HG02885 (cell line): Measurements from ENCODE around the gene CMSS1.
A peak's percentile ranks its signal among the peaks of the same experiment; 100 is the strongest.

Experiments used
- ATAC-seq: cut with Tn5 transposase; IDR thresholded peaks from one replicate; pipeline ENCODE4 v1.9.1; 2021; ENCODE audit warnings: mild to moderate bottlenecking; ENCODE audit not compliant: unreplicated experiment, poor library complexity

The CMSS1 gene

DNA sequence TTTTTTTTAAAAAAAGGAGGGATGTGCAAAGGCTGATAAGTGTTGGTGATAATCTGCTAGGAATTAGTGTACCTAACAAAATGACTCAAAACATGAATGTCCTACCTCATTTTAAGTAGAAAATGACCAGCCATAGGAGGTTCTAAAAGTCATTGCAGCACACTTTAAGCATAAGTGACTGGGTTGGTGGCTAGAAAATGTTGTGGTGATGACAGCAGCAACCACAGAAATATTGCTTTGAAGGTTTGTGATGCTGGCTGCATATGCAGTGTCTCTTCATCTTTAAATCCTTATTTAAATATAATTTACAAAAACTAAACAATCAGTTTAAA lies 55.2 kb downstream of the CMSS1 start:
- ATAC-seq, result peak; percentile 68

DNA sequence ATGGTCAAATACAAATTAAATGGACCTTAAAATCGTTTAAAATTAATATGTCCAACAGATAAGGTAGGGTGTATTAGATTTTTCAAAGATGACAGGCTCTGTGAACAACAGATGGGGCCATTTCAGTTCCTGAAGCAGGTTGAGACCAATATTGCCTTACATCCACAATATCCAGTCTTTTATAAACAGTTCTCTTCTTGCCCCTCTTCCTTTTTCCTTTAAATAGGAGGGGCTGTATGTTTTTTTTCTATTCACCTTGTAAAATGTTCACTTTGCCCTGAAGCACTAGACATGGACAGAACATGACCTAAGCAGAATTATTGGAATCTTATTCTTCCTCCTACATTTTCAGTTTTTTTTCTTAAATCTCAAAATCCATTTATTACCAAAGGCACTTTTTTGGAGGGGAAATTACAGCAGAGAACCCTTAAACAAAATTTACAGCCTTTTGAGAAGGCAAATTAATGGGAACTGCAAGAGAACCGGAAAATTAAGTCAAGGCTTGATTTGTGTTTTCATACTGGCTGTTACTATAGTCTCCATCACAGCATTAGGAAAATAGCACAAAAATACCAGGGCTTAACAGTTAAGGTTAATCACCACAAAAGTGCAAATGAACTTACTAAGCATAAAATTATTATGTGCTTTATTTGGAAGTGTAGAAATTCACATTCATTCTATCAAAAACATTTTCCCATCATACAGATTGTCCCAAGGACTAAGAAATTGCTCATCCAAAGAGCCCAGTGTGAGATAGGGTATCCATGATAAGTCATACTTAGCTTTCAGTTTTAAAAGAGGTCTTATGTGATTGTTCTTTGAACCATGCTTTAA lies 55.8 kb downstream of the CMSS1 start:
- no peak for ATAC-seq

DNA sequence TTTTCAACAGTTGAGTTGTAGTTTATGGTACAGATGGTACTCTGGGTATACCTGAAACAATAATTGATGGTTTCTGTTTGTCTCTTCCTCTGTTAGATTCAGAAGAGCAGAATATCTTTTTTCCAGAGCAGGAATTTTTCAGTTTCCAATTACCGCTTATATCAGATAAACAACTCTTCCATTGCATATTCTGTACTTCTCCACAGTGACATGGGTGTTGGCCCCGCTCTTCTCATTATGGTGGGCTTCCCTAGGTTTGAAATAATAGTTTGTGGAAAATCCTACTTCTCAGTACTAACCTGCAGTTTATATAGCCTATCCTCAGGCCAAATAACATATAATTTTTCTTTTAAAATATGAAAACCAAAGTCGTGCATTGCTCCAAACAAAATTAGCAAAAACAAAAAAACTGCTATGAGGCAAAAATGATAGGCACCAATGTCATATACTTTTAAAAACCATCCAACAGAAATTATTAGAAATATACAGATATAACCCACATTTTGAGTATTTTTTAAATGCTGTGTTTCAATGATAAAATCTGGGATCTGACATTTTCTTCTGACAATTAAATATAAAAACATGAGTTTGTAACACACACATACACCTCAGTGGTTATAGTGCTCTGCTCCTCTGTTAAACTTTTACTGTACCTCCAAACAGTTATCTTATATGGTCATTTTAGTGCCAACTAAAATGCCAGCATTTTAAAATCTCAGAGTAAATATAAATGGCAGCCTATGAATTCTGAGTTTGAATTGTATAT lies 56.8 kb downstream of the CMSS1 start:
- no peak for ATAC-seq

DNA sequence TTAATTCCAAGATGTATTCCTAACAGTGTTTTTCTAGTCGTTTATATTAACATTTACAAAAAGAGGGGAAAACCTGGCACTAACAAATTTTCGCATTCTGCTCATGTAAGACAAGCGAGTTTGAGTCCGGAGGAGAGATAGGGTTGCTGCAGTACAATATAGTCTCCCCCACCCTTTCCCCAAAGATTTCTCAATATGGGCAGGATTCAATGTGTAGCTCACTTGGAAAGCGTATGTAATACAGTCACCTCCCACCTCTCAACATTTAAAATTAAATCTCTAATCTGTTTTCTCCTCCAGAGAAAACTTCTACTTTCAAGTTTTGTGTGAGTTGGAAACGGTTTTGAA lies 57.9 kb downstream of the CMSS1 start:
- ATAC-seq, result no peak

DNA sequence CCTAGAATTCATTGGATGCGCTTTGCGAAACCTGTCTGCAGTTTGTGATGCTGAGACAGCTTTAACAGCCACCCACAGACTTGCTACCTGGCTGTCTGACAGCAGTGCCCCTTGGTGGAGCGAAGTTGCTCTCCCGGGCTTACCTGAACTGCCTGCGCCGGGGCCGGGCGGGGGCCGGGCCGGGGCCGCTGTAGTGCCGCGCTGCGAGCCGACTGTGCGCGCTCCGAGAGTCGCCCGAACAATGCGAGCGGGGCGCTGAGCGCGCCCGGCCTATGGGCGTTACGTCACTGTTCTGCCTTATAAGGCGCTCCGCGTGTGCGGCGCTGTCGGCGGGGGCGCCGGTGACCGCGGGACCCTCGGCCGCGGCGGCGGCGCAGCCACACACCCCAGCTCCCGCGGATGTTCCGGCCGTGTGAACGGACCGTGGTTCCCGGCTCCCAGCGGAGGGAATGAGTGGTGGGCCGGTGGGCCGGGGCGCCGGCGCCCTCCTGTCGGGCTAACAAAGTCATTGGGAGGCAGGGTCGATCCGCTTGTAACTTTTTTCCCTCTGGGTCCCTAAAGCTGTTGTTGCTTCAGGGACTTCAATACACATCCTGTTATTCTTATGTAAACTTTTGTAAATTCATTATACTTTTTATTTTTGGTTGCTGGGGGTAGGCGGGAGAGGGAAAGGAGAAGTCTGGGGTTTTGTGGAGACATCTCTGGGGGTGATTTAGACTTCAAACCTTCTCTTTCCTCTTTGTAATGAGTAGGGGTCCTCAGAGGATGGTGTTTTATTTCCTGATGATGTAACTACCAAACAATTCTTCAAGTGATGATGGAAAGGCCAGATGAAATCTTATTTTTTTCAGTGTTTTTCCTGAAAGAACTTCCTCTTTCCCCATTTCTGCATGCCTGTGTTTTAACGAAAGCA lies 58.5 kb downstream of the CMSS1 start:
- peak; percentile 83 for ATAC-seq

DNA sequence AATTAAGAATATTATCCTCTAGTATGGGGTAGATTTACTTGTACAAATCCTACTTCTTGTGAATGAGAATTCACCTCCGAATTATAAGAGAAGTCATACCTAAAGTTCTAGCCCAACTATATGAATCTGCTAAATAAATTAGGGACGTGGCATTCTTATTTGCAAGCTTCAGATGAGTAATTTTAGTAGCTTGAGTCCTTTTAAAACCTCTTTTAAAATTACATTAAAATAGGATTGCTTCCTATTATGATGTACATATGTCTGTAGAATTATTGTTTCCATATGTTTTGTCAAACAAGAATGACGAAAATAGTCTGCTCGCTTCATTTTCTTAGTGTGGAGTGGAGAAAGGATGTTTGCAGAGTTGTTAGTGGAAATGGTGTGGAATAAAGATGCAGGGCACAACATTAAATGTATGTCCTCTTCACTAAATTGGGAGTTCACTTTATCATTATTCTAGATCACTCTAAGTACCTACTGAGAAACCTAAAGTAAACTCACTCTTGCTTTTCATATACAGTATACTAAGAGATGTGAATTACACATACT lies 59.4 kb downstream of the CMSS1 start:
- no peak for ATAC-seq

DNA sequence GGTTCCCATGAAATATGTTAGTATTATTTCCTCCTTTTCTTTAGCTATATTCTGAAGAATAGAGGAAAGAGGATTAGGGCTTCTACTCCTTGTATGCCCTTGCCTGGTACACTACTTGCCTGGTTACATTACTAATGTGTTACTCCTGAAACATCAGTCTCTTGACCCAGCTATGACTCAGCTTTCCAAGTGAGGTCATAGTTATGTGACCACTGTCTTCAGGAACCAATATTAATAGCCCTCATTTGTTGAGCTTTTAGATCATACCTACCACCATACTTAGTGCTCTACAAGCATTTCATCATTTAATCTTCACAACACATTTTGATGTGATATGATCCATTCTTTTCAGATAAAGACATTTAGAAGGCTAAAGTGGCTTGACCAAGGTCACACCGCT lies 60.3 kb downstream of the CMSS1 start:
- ATAC-seq, result peak; percentile 61

DNA sequence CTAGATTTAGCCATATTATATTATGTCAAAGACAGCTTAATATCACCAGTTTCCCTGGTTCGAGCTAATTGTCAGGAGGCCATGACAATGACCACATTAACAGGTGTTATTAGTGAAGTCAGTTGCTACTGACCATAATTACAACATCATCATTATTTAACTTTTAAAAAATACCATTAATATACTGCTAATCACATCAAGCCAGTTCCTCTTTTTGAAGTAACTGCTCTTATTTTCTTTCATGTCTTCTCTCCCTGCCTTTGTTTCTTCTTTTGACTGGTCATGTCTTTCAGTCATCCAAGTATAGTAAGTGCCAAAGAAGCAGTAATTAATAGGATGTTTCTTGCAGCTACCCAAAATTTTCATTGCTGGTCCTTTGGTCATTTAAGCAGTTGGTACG lies 61.6 kb downstream of the CMSS1 start:
- ATAC-seq, result no peak

DNA sequence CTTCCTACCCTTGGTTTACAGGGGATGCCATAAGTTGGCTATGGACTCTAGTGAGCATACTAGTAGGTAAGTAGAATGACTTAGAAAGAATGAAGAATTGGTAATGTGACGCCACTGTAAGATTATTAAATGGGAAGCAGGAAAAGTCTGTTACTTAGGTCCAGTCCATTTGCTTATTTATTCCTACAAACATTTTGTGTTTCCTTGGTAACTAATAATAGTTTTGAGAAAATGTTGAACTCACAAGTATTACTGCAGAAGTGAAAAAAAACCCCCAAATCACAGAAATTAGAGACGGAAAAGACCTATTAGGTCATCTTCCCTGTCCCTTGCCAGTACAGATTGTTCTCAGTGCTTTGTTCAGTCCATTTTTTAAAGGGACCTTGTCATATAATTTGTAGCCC lies 63.5 kb downstream of the CMSS1 start:
- no peak for ATAC-seq

DNA sequence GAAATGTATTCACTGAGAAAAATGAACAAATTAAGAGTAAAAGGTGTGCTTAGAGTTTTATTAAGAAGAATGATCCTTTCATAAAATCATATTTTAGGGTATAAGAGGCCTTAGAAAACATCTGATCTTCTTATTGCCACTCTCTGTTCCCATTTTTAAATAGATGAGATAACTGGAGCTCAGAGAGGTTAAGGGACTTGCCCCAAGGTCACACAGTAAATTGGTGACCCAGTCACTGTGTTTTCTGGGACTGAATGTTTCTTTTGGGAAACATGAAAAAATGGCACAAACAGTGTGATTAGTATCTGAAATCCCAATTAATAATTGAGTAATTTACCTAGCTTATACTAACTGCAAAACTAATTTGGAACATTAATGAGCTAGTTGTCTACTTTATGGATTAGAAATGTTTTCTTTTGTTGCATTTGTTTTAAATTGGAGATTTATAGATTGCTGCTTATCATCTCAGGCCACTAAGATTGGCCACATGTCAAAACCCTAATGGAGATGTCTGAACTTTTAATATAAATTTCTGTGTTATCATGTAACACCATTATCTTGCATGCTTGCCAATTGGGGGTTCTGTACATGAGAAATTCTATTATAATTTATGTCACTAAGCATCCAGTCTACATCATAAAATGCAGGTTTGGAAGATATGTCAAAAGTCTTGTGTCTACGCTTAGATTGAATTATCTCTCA lies 64.9 kb downstream of the CMSS1 start:
- ATAC-seq, result no peak

DNA sequence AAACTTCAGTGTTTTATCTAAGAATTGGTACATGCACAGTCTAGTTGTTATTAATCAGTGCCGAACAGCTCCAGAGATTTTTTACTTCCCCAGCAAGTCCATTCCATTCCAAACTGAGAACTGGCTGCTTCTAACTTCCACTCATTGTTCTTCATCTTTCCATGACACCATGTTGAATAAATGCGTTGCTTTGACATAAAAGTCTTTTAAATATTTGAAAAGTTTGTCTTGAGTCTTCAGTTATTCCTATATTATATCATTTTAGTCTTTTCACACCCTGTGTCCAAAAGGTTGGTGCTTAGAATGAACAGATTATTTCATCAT lies 65.4 kb downstream of the CMSS1 start:
- no peak for ATAC-seq

DNA sequence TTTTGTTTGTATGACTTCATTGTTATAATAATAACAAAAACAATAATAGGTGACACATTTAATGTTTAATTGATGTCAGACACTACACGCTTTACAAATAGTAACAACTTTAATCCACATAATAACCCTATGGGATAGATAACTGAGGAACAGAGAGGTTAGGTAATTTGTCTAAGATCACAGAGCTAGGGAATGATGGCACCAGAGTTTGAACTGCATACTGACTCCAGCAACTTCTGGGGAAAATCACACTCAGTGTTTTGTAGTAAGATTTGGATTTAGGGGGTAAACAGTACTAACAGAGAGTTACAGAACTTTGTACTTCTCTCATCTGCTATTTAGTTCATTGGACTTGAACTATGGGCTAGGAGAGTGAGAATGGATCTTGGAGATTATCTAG lies 66.0 kb downstream of the CMSS1 start:
- ATAC-seq, result no peak

DNA sequence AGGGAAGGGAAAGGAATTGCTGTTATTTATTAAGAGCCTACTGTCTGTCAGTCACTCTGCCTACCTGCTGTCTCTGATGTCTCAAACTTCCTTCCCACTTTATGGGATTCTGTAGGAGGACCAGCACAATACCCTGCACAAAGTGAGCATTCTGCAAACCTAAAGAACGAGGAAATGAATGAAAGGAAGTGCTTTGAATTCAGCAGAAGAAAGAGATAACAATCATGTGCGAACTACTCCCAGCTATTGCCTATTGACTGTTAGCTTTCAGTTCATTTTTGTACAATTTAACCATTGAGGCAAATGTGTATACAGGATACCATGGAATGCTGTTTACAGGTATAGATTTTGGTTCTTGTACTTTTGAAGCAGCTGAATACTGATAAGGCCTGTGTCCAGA lies 66.8 kb downstream of the CMSS1 start:
- no peak for ATAC-seq

DNA sequence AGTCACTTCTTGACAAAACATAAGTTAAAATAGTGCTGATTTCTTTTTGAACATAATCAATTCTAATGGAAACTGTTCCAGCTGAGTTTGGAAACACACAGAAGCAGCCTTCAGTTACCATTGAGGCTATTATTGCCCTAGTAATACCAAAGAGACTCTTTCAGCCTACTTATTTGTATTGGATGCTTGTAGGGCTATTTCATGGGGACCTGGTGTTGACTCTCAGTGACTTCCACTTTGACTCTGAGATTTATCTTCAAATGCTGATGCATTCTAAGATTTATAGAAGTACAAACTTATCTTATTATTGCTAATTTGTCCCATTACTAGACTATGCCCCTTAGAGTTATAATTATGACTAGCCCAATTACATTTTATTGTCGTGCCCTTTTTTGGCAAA lies 67.4 kb downstream of the CMSS1 start:
- ATAC-seq, result no peak

DNA sequence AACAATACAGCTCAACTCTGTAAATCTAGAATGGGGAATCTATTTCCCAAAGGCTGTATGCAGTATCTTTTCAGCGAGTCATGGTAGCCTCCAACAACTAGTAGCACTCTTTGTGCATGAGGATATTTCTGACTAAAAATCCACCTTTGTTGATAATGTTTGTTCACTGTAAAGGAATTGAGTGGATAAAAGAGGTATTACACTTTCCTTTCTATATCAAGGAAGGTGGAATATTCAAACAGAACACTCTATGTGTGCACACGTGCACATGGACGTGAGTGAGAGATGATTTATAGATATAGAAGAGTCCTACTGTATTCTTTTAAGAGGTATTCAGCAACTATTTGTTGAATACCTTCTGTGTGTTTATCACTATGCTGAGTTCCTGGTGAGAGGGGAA lies 68.2 kb downstream of the CMSS1 start:
- no peak for ATAC-seq

DNA sequence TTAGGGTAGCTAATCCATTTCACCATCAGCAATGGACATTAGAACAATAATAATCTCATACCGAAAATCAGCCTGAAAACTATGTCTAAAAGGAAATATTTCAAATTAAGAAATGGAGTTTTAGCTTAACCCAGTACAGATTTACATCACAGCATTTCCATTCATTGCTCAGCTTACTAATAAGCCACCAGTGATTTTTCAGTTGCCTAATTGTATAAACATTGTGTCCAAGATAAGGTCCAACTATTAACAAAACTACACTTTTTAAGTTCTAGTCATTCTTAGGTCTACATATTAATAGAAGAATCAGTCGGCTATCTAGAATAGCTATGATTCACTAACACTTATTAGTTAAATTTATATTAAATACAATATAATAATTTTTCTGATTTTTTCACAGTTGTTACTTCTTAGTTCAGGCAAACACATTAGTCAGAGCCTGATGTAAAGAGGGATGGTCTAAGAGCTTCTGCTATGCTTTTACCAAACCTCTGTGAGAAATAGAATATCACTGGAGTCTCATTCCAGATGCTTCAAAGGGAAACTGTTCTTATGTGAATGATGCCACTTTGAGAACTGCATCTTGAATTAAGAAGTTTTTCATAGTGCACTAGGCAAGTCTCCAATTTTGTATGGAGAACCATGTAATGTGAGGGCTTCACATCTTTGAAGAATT lies 74.1 kb downstream of the CMSS1 start:
- ATAC-seq, result no peak

DNA sequence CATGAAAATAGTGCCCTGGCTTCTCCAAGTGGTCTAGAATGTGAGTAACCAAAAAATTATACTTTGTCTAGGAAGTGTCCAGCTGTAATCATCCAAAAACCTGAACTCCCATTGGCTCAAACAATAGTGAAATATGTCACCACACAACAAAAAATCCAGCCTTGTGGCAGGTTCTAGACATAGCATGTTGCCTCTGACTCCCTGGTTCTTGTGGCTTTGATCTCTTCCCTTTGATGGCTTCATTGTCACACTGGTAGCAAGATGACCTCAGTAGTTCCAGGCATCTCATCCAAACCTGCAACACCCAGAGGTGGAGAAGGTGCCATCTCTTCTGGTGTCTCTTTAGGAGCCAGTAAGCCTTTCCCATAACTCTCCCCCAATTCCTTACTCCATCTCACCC lies 74.7 kb downstream of the CMSS1 start:
- ATAC-seq, result no peak

DNA sequence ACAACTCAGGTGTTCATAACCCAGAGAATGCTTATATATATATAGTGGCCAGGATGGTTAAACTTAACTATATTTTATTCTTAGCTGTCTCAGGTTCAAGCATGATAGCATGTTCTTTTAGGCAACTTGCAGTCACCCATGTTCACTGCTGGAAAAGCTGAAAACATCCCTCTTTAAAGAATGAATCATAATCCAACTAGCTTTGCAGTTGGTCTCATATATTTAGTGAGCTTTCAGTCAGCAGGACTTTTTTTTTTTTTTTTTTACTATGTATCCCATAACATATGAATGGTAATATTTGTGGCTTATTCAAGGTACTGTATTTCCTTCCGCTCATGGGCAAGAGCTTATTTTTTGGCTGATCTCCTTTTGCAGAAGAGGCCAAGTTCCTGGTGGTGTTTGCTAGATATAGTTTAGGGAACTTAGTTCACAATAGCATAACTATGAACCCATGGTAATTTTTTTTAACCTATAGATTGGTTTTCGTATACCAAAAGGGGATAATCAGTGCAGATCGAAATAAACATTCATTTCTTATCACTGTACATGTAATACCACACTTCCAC lies 77.6 kb downstream of the CMSS1 start:
- no peak for ATAC-seq

DNA sequence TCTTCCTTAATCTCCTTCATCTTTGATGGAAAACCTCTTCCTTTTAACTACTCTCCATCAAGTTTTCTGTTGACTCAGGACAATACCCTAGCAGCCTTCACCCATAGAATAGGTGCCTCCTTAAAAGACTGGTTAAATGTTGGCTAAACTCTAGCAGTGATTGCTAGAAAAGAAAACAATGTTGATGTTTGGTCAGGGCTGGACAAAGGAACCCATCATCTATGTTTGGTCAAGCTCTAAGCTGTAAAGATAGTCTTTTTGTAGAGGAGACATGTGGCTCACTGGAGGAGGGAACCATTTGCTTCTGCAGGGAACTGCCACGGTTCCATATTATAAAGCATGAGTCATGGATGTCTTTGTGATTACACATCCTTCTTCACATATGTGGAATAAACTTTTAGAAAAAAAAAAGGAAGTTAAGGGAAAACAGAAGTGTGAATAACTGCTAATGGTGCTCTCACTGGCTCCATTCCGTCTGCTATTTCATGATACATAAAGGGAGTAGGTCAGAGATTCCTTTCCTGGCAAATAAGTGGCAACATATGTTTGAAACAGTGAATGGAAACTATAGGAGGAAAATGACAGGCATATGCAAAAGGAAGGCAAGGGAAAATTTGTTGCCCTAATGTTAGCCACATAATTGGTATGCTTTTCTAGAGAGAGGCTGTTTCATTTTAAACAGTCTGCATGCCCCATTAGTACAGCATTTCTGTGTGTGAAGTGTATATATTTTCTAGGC lies 78.2 kb downstream of the CMSS1 start:
- ATAC-seq, result no peak
